H9 (cell line): Measurements from ENCODE around the gene PRDM8. TPM values are rescaled to one million over a fixed set of nuclear protein-coding genes. Genes with fewer than 3 reads are reported as not detected.

Experiments
- DNase-seq: peaks from one replicate; pipeline ENCODE4 v3.0.0-alpha.2; 2017
- H2AFZ ChIP-seq: one replicate; pipeline ENCODE4 v1.6.1; 2013; ENCODE audit warnings: mild to moderate bottlenecking, low read length, control low read depth, moderate library complexity
- H2AK5ac ChIP-seq: 2 replicates; pipeline ENCODE4 v1.6.1; 2013; ENCODE audit warnings: low read length, control low read depth, mixed read lengths; ENCODE audit not compliant: insufficient read length
- H2BK120ac ChIP-seq: one replicate; pipeline ENCODE4 v1.6.1; 2013; ENCODE audit warnings: low read depth, mild to moderate bottlenecking, low read length, control low read depth, inconsistent platforms; ENCODE audit not compliant: poor library complexity, severe bottlenecking
- H2BK12ac ChIP-seq: 2 replicates; pipeline ENCODE4 v1.6.1; 2013; ENCODE audit warnings: low read length, control low read depth, mixed read lengths, low read depth; ENCODE audit not compliant: insufficient read length
- H2BK15ac ChIP-seq: 2 replicates; pipeline ENCODE4 v1.6.1; 2013; ENCODE audit warnings: low read depth, low read length, control low read depth
- H2BK20ac ChIP-seq: one replicate; pipeline ENCODE4 v1.6.1; 2013; ENCODE audit warnings: low read depth, mild to moderate bottlenecking, low read length, control low read depth, inconsistent platforms; ENCODE audit not compliant: poor library complexity, severe bottlenecking
- H2BK5ac ChIP-seq: 2 replicates; pipeline ENCODE4 v1.6.1; 2013; ENCODE audit warnings: low read length, control low read depth, mixed read lengths; ENCODE audit not compliant: insufficient read length
- H3K14ac ChIP-seq: 2 replicates; pipeline ENCODE4 v1.6.1; 2013; ENCODE audit warnings: low read length, control low read depth; ENCODE audit not compliant: insufficient read depth
- H3K18ac ChIP-seq: 2 replicates; pipeline ENCODE4 v1.6.1; 2013; ENCODE audit warnings: low read depth, mild to moderate bottlenecking, mixed read lengths, low read length, control low read depth; ENCODE audit not compliant: insufficient read length
- H3K23ac ChIP-seq: 2 replicates; pipeline ENCODE4 v1.6.1; 2013; ENCODE audit warnings: low read length, control low read depth, mixed read lengths, low read depth; ENCODE audit not compliant: insufficient read length
- H3K23me2 ChIP-seq: 2 replicates; pipeline ENCODE4 v1.6.1; 2013; ENCODE audit warnings: low read depth, mild to moderate bottlenecking, mixed read lengths, low read length, control low read depth; ENCODE audit not compliant: insufficient read length, poor library complexity, severe bottlenecking
- H3K27ac ChIP-seq: 2 replicates; pipeline ENCODE4 v1.5.1; 2013; ENCODE audit warnings: low read length, control low read depth, mixed read lengths, low read depth; ENCODE audit not compliant: insufficient read length
- H3K27me3 ChIP-seq: 2 replicates; pipeline ENCODE4 v1.6.1; 2013; ENCODE audit warnings: low read length, control low read depth, inconsistent platforms; ENCODE audit not compliant: insufficient read depth
- H3K4ac ChIP-seq: 2 replicates; pipeline ENCODE4 v1.6.1; 2013; ENCODE audit warnings: low read depth, mild to moderate bottlenecking, control low read depth, inconsistent platforms, low read length, moderate library complexity
- H3K4me1 ChIP-seq: 2 replicates; pipeline ENCODE4 v1.6.1; 2013; ENCODE audit warnings: low read length, control low read depth, inconsistent platforms; ENCODE audit not compliant: insufficient read depth
- H3K4me2 ChIP-seq: 2 replicates; pipeline ENCODE4 v1.6.1; 2013; ENCODE audit warnings: low read length, control low read depth, mixed read lengths; ENCODE audit not compliant: insufficient read length, insufficient read depth
- H3K56ac ChIP-seq: 2 replicates; pipeline ENCODE4 v1.6.1; 2013; ENCODE audit warnings: low read depth, mild to moderate bottlenecking, mixed read lengths, low read length, control low read depth; ENCODE audit not compliant: insufficient read length
- H3K79me1 ChIP-seq: 2 replicates; pipeline ENCODE4 v1.6.1; 2013; ENCODE audit warnings: low read depth, mild to moderate bottlenecking, moderate library complexity, low read length, control low read depth, inconsistent platforms; ENCODE audit not compliant: insufficient read depth, poor library complexity, severe bottlenecking
- H3K79me2 ChIP-seq: 2 replicates; pipeline ENCODE4 v1.6.1; 2013; ENCODE audit warnings: low read length, control low read depth, inconsistent platforms; ENCODE audit not compliant: insufficient read depth
- H3K9ac ChIP-seq: 2 replicates; pipeline ENCODE4 v1.6.1; 2013; ENCODE audit warnings: low read length, control low read depth, mixed read lengths; ENCODE audit not compliant: insufficient read length; ENCODE audit errors: extremely low read depth
- H3K9me3 ChIP-seq: one replicate; pipeline ENCODE4 v1.6.1; 2013; ENCODE audit warnings: low read depth, low read length, inconsistent platforms; ENCODE audit not compliant: control insufficient read depth
- H3T11ph ChIP-seq: one replicate; pipeline ENCODE4 v1.6.1; 2013; ENCODE audit warnings: mild to moderate bottlenecking, low read length, control low read depth, inconsistent platforms
- H4K20me1 ChIP-seq: one replicate; pipeline ENCODE4 v1.6.1; 2013; ENCODE audit not compliant: control insufficient read depth, insufficient read length, insufficient read depth
- H4K5ac ChIP-seq: 2 replicates; pipeline ENCODE4 v1.6.1; 2013; ENCODE audit warnings: low read depth, mild to moderate bottlenecking, mixed read lengths, low read length, control low read depth; ENCODE audit not compliant: insufficient read length
- H4K8ac ChIP-seq: replicated peaks from 2 replicates; pipeline ENCODE4 v1.6.1; 2013; ENCODE audit warnings: low read length, control low read depth, mixed read lengths, low read depth; ENCODE audit not compliant: insufficient read length
- H4K91ac ChIP-seq: 2 replicates; pipeline ENCODE4 v1.6.1; 2013; ENCODE audit warnings: low read depth, mild to moderate bottlenecking, moderate library complexity, mixed read lengths, low read length, control low read depth; ENCODE audit not compliant: insufficient read length
- H3K27ac Mint-ChIP-seq, 3 experiments: 2 replicates in 2 of 3; 3 replicates in 1 of 3; pipeline ENCODE4 v1.8.0; 2020 to 2021; ENCODE audit warnings: mixed read lengths in 3 of 3, mild to moderate bottlenecking in 1 of 3, moderate library complexity in 1 of 3
- H3K27me3 Mint-ChIP-seq: 2 replicates; pipeline ENCODE4 v1.8.0; 2021; ENCODE audit warnings: low read depth, mild to moderate bottlenecking, moderate library complexity, mixed read lengths
- H3K36me3 Mint-ChIP-seq, 3 experiments: 2 replicates in 2 of 3; 3 replicates in 1 of 3; pipeline ENCODE4 v1.8.0; 2020 to 2021; ENCODE audit warnings: low read depth in 3 of 3, mixed read lengths in 3 of 3; ENCODE audit not compliant: insufficient read depth in 1 of 3
- H3K4me1 Mint-ChIP-seq, 2 experiments: 2 replicates each; pipeline ENCODE4 v1.8.0; 2020; ENCODE audit warnings: mixed read lengths in 2 of 2
- H3K4me3 Mint-ChIP-seq, 2 experiments: 2 replicates in 1 of 2; 3 replicates in 1 of 2; pipeline ENCODE4 v1.8.0; 2020 to 2021; ENCODE audit warnings: mild to moderate bottlenecking in 2 of 2, mixed read lengths in 2 of 2, moderate library complexity in 1 of 2
- H3K9me3 Mint-ChIP-seq, 2 experiments: 2 replicates in 1 of 2; 3 replicates in 1 of 2; pipeline ENCODE4 v1.8.0; 2020; ENCODE audit warnings: mild to moderate bottlenecking in 2 of 2, mixed read lengths in 2 of 2, moderate library complexity in 1 of 2
- WGBS: extraction: QIAGEN DNeasy Blood & Tissue Kit; methylation state at CpG from one replicate; pipeline ENCODE4 v1.1.7; 2013; ENCODE audit warnings: missing lambda C conversion rate, low lambda C conversion rate, mixed read lengths; ENCODE audit not compliant: insufficient read length; ENCODE audit errors: extremely low coverage; 5-methylcytosine and 5-hydroxymethylcytosine counted together
- total RNA-seq: library from RNA; stranded (reverse); gene quantifications from 2 replicates; pipeline ENCODE4 v1.2.1, GENCODE V29; 2021
- TF ChIP-seq, protein P1 (sequence below): fragments of 200-600 bp; sonication (generic); conservative IDR thresholded peaks from 3 replicates; pipeline ENCODE4 v1.8.0; 2021; ENCODE audit warnings: antibody characterized with exemption, mild to moderate bottlenecking

Gene PRDM8
- total RNA-seq, 1 experiment from 2014 or later, result not detected

DNA sequence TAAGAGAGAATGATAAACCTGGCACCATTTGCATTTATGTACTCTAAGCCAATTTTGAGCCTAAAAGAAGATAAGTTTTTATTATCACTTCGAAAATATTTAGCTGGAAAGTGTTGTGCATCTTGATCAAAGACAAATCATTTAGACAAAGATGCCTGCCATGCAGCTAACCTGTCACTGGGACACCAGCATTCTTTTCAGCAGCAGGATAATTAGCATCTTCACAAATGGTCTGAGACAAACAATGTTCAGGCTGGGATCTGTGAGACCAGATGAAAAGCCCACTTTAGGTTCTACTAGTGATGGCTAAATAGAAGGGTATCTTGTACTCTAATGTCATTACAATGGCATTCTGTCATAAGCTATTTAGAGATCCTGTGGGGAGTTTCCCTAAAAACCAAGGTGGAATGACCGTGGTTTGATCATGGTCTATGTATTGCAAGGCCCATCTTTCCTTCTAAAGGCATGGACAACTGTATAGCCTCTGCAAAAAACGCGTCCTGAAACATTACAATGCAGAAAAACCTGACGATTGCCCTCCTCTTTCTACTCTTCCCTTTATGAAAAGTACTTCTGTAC lies 7.2 kb downstream of the PRDM8 start:
- H3K4me3 Mint-ChIP-seq, result no peak overlapping the region

More for the DNA sequence above, 7.2 kb downstream of the PRDM8 start:
- Histone ChIP-seq H2BK12ac (no peak overlapping the region), H3K27me3 (peaks cover 79% of the 10 kb centered on the region), H4K8ac (no peak overlapping the region), H4K5ac (no peak overlapping the region), H3K14ac (no peak overlapping the region), H4K91ac (no peak overlapping the region), H2BK120ac (no peak overlapping the region), H3K23me2 (peaks cover 9% of the 10 kb centered on the region), H2BK20ac (no peak overlapping the region), H3K4ac (no peak overlapping the region), H3K27ac (no peak overlapping the region), H3K4me1 (peaks cover 2% of the 10 kb centered on the region; the same call in 1 of the 2 replicates), H3K9ac (no peak overlapping the region), H3T11ph (no peak overlapping the region), H4K20me1 (peaks cover 4% of the 10 kb centered on the region), H3K9me3 (no peaks in the 10 kb centered on the region), H3K79me1 (no peaks in the 10 kb centered on the region), H2AFZ (no peak overlapping the region), H3K18ac (no peak overlapping the region), H3K56ac (no peak overlapping the region), H3K4me2 (no peak overlapping the region), H2BK15ac (no peak overlapping the region), H2AK5ac (no peak overlapping the region), H3K23ac (no peak overlapping the region), H2BK5ac (no peak overlapping the region), H3K79me2 (no peaks in the 10 kb centered on the region)
- TF ChIP-seq, protein P1, sequence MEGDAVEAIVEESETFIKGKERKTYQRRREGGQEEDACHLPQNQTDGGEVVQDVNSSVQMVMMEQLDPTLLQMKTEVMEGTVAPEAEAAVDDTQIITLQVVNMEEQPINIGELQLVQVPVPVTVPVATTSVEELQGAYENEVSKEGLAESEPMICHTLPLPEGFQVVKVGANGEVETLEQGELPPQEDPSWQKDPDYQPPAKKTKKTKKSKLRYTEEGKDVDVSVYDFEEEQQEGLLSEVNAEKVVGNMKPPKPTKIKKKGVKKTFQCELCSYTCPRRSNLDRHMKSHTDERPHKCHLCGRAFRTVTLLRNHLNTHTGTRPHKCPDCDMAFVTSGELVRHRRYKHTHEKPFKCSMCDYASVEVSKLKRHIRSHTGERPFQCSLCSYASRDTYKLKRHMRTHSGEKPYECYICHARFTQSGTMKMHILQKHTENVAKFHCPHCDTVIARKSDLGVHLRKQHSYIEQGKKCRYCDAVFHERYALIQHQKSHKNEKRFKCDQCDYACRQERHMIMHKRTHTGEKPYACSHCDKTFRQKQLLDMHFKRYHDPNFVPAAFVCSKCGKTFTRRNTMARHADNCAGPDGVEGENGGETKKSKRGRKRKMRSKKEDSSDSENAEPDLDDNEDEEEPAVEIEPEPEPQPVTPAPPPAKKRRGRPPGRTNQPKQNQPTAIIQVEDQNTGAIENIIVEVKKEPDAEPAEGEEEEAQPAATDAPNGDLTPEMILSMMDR, result no peak
- H3K9me3 Mint-ChIP-seq, result peaks cover 3 to 16% of the 10 kb centered on the region in 2 experiments
- no CpG with 5 or more reads among the region's 5 CpGs for WGBS
- no peak for DNase-seq
- peaks cover 0 to 4% (median 0%) of the 10 kb centered on the region in 3 experiments; a peak in 3 of 7 replicates for H3K36me3 Mint-ChIP-seq
- peaks cover 9 to 28% of the 10 kb centered on the region in 2 experiments for H3K4me1 Mint-ChIP-seq
- peaks cover 96% of the 10 kb centered on the region for H3K27me3 Mint-ChIP-seq
- no peak overlapping the region for H3K27ac Mint-ChIP-seq
